HTR-8/SVneo (cell line): ENCODE data around the gene BIN1.

Source experiments
- DNase-seq: peaks from one replicate; pipeline ENCODE4 v3.0.0; 2011; ENCODE audit warnings: low spot score, mixed read lengths; ENCODE audit not compliant: insufficient read length
- FAIRE-seq: peaks from 2 replicates; lab custom pipeline; 2011; peaks lifted over from hg19 to GRCh38; lab: Jason Lieb, UNC

BIN1 gene, protein sequence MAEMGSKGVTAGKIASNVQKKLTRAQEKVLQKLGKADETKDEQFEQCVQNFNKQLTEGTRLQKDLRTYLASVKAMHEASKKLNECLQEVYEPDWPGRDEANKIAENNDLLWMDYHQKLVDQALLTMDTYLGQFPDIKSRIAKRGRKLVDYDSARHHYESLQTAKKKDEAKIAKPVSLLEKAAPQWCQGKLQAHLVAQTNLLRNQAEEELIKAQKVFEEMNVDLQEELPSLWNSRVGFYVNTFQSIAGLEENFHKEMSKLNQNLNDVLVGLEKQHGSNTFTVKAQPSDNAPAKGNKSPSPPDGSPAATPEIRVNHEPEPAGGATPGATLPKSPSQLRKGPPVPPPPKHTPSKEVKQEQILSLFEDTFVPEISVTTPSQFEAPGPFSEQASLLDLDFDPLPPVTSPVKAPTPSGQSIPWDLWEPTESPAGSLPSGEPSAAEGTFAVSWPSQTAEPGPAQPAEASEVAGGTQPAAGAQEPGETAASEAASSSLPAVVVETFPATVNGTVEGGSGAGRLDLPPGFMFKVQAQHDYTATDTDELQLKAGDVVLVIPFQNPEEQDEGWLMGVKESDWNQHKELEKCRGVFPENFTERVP

DNA sequence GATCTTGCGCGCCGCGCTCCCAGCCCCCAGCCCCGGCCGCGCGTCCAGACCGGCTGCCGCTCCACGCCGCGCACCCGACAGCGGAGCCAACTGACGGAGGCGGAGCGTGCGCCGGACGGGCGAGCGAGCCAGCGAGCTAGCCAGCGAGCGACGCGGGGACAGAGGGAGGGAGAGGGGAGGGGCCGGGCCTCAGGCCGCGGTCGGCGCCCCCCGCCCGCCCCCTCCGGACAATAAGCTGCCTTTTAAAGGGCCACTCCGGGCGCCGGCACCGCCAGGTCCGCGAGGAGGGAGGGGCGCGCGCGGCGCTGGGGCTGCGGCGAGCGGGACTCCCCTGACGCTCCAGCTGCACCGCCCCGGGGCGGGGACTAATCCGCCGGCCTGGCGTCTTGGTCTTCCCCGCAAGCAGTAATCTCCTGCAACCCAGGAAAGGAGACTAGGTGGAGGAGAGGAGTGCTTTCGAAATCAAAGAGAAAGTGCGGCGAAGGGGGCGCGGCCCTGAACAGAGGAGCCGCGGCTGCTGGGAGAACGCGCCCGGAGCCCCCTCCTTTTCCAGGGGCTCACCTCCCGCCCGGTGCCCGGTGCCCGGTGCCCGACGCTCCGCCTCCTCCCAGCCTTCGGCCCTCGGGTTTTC is at the start of gene BIN1:
Gene BIN1 (minus strand): TSS at position 164 of the 631 bp plus-strand sequence. CDS start 211 bp downstream, outside the sequence.
- FAIRE-seq (peak; percentile 92), DNase-seq (peak; percentile 95)

DNA sequence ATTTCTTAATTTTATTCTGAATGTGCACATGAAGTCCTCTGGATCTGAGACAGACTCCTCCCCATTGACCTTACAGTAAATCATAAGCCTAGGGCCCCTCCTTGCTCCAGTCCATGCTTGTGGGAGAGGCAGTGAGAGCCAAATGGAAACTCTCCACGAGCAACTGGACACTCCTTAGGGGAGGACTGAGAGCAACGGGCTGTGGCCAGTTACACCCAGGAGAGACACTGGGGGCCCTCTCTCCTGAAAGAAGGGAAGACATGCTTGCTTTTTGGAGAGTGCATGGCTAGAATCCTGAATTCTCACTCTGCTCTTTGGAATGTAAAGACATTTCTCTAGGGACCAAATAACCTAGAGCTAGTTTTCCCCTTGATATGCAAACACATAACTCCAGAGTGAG is 49.0 kb upstream of the BIN1 start:
- peak; percentile 50 for DNase-seq
- no peak for FAIRE-seq

DNA sequence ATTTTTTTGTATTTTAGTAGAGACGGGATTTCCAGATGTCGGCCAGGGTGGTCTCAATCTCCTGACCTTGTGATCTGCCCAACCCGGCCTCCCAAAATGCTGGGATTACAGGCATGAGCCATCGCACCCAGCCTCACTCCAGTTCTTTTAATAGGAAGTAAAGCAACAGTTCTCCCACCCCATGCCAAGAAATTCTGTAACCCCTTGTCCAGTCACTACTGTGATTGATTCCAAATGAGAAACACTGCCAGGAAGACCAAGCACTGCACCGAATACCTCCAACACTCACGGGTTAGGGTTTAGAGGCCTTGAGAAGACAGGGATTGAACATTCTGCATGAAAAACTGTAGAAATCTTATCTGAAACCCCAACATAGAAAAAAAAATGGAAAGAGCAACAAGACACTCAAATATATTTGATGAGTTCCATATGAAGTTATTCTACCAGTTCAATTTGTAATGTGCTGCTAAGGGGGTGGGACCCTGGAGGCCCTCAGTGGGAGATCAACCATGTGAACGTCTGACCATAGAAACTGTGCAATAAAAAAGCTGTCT is 48.2 kb upstream of the BIN1 start:
- DNase-seq (no peak), FAIRE-seq (no peak)

DNA sequence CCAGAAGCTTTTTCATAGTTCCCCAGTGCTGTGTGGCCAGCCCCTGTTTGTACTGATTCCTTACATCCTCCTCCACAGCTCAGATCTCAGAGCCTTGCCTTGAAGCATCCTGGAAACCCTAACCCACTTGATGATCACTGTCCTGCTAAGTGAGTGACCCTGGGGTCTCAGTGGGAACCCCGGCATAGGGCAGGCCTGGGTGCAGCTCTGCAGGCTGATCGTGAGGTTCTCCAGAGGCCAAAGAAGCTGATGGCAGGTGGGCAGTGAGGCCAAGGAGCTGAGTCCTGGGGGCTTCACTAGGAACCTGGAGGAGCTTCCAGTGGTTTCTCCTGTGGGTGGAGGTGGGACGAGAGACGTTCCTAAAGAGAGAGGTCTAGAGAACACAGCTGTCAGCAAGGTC is 47.4 kb upstream of the BIN1 start:
- no peak for DNase-seq

DNA sequence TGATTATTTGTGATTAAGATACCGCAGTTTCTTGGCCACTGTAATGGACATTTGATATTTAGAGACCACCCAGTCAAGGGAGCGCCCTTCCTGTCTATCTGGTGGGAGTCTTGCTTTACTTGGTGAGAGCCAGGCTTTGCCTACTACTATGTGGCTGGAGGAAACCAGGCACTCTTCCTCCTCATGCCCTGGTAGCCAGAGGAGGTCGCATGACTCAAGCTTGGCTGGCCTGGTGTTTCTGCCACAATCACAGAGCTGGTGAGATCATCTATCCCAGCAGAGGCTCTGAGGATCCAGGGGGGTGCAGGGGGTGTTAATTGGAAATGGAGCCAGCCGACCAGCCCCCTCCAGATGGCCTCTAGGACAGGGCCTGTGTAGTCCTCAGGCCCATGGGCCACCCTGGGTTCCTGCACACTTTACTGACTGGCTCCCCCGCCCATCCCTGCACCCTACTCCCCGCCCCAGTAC is 46.8 kb upstream of the BIN1 start:
- DNase-seq, result peak; percentile 74
- peak; percentile 79 for FAIRE-seq

More for the DNA sequence above, 47.4 kb upstream of the BIN1 start:
- no peak for FAIRE-seq

DNA sequence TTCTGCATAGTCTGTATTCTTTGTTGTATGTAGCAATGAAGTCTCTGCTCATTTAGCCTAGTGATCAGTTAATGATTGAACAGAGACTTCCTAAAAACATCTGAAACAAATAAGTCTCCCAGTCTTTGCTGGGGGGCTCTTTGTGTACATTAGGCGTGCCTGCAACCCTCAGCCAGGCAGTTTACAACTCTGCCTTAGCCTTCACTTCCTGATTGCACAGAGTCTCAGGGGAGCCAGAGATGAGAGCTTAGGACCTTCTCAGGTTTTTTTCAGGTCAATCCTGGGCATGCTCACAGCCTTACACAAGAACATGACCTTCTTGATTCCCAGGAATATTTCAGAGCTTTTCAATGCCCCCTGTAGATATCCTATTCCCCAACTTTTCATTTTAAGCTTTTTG is 44.0 kb upstream of the BIN1 start:
- no peak for FAIRE-seq
- no peak for DNase-seq

DNA sequence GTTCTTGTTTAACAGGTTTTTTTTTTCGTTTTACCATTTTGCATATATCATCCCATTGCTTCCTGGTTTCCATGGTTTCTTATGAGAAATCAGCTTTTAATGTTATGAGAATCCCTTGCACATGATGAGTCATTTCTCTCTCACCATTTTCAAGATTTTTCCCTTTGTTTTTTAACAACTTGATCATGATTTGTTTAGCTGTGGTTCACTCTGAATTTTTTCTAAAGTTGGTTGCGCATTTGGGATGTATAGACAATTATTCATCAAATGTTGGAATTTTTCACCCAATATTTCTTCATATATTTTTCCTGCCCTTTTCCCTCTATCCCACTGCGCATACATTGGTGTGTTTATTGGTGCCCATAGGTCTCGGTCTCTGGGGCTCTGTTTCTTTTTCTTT is 42.4 kb upstream of the BIN1 start:
- FAIRE-seq (no peak), DNase-seq (peak; percentile 53)

DNA sequence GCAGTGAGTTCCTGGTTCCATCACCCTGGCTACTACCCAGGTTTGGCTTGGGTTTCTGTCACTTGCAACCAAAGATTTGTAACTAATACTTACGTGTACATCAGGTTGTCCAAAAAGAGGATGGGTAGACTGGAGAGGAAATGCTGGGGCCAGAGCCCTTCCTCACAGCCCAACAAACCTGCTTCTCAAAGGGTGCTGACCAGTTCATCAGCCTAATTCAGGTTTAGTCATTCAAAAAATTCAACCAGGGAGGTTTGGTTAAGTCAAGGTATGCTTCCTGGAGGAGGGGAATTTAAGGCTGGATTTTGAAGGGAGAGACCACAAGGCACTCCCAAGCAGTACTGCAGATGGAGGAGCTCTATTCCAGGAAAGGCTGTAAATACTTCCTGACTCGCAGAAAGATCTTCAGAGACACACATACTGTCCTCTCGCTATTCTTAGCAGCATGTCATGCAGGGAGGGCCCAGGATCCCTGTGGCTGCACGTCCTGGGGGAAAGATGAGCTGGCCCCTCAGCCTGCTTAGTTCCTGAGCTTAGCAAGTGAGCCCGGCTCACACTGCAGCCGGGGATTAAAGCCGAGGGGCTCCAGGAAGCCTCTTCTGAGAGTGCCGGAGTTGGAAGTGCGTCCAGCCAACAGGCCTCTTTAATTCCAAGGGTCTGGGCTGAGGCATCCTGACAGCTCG is 40.0 kb upstream of the BIN1 start:
- FAIRE-seq (no peak), DNase-seq (no peak)

DNA sequence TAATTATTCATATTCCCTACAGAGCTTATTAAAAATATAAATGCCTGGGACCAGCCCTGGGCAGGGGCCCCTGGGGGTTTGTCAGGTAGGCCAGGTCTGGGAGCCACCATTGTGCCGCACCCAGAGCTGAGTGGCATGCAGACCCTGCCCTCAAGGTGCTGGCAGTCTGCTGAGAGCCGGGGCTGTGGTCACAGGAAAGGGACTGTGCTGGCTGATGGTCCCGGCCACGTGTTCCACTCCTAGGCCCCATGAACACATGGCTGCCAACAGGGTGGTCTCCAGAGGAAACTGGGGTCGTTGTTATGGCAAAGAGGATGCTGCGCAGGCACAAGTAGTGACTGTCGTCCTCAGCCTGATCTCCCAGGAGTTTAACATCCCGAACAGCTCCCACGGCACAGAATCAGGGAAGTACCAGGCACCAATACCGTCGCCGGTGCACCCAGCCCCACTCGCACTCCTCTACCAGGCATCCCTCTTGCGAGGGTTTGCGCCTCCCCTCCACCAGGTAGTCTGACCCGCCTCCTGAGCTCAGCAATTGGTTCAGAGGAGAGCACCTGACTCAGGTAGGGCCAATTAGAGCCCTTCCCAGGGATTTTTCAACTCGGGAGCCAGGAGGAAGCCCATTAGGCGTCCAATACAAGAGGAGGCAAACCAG is 39.2 kb upstream of the BIN1 start:
- no peak for FAIRE-seq
- DNase-seq, result no peak

DNA sequence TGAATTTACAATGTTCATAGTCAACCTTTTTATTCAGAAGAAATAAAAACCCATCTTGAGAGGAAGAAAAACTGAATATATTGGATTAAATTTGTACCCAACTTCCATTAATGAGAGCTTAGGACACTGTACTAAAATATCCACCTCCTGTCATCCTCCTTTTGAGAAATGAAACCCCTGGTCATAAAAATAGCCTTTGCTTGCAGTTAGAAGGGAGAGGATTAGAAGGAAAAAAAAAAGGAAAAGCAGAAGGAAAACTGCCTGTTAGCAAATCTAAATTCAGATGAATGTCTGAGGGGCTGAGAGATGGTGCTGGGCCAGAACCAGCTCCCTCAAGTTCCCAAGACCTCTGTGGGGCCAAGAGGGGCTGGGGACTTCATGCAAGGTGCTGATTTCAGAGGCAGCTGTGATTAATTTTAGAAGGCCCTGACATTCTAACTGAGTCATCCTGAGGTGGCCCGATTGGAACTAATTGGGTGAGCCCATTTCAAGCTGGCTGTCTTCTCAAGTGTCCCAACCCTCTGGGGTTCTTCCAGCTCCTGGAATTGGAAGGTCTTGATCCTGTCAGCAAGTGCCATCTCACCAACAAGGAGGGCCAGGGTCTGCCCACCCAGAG is 38.4 kb upstream of the BIN1 start:
- FAIRE-seq, result no peak

DNA sequence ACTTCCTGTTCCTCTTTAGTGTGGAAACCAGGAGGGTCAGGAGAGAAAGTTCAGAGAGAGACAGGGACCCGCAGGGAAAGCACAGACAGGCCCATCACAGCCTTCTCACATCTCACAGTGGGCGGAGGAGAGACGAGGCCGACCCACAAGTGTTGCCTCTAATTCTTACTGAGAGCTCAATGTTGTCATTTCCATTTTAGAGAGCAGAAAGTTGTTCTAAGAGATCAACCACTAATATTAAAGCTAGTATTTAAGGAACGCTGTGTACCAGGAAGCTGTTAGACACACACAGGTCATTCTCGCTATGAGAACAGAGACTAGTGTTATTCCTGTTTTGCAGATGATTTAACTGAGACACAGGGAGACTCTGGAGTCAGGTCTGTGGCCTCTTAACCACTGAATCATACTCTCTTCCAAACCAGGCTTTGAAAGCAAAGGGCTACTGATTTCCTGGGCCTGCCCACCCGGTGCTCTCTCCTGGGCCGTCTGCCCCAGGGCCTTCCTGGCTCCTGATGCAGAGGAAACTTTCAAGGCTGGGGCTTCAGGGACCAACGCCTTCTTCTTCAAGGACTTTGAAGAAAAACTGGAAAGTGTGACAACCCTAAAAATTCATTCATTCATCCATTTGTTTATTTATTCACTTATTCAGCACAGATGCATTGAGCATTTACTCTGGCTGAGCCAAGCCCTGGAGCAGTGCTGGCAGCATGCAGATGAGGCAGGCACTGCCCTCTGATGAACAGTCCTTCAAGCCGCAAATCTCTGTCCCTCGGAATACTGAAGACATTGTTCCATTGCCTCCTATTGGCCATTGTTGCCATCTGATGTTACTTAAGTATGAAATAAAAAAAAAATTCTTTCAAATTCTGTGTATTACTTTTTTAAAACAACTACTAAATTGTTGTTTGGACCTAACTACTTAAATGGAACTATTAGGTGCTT is 37.2 kb upstream of the BIN1 start:
- DNase-seq (no peak), FAIRE-seq (no peak)

More for the DNA sequence above, 38.4 kb upstream of the BIN1 start:
- DNase-seq, result no peak

DNA sequence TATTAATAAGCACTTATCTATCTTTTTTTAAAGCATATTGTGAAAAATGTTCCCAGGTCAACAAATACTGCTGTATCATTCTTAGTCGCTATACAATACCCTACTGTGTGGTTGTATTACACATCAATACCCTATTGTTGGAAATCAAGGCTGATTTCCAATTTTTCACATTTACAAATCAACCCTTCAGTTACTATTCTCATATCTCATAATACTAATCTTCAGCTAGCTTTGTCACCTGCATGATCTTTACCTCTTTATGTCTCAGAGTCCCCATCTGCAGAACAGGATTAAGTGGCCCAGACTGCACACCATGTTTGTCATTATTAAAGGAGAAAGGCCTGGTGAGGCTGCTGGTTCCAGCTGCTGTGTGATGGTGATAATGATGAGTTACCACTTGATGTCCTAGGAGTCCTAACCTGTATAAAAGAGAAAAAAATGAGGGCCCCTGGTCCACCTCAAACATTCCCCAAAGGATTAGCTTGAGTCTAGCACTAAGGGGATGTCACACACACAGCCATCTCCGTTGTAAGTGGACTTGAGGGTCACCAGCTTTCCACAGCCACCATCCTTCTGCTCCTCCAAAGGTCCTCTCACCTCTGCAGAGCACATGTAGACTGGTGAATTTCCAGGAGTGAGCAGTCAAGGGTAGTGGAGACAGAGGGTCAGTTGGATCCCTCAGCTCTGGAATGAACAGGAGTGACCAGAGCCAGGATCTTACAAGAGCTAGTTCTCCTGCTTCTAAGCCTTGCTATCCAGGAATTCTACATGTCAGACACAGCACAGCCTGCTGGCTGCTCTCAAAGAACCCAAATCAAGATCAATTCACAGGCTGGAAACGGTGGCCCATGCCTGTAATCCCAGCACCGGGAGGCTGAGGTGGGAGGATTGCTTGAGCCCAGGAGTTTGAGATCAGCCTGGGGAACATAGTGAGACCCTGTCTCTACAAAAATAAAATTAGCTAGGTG is 36.0 kb upstream of the BIN1 start:
- DNase-seq (no peak), FAIRE-seq (no peak)

DNA sequence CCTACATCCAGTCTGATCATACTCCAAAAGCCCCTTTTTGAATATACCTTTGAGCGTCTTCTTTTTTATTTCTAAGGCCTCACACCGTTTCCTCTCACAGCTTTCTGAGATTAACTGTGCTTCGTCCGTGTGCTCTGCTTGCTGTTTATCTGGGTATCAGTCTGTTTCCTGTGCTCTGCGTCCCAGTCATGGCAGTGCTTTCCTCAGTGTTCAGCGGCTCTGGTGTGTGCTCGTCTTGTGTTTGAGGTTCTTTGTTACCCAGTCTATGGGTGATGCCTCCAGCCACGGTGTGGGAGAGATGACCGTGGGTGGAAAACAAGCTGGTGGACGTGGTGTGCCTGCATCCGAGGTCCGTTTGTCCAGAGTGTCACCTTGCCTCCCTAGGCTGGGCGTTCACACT is 33.6 kb upstream of the BIN1 start:
- no peak for DNase-seq
- peak; percentile 26 for FAIRE-seq

DNA sequence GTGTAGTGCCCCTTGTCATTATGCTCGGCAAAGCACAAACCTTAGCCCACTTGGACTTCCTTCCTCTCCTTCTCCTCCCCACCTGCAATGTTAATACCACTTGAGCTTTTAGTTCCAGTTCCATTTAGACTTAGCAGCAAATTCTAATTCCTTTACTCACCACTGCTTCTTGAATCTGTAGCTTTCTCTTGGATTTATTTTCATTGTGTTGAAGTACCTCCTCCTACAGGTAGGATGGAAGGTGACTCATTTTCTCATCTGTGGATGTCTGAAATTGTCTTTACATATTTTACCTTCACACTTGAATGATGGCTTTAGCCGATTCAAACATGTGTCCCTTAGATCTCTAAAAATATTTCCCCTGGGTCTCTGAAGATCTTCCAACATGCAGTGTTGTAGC is 32.8 kb upstream of the BIN1 start:
- FAIRE-seq (no peak), DNase-seq (no peak)

DNA sequence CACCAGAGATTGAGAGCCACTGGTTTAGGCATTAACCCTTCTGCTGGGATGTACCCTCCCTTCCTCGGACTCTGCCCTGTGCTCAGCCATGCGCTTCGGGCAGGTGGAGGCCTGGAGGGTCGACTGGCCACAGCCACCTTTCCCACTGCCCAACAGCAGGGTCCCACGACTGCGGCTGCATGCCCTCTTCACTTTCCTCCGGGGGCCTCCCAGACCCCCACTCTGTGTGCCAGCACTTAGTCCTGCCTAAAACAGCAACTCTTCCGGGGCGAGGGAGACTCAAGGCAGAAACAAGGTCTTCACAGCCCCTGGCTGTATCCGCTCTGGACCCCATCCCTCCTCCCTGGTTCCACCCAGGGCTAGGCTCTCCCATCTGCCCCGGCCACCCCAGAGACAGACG is 31.3 kb upstream of the BIN1 start:
- no peak for FAIRE-seq
- no peak for DNase-seq

DNA sequence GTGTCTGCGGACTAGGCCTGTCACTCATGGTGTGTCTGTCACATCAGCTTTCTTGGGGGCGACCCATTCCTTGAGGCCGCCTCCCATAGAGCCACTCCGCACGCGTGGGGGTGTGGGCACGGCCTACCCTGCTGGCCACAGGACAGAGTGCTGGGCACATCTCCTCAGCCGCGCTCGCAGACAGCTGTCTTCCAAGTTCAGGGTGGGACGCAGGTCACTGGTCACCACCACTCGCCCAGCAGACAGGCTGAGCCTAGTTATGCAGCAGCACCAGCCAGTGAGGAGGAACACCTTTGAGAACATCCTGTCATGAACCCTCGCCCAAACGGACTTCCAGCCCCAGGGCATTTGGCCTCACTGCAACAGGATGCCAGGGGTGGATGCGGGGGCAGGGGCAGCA is 30.8 kb upstream of the BIN1 start:
- no peak for FAIRE-seq
- no peak for DNase-seq

DNA sequence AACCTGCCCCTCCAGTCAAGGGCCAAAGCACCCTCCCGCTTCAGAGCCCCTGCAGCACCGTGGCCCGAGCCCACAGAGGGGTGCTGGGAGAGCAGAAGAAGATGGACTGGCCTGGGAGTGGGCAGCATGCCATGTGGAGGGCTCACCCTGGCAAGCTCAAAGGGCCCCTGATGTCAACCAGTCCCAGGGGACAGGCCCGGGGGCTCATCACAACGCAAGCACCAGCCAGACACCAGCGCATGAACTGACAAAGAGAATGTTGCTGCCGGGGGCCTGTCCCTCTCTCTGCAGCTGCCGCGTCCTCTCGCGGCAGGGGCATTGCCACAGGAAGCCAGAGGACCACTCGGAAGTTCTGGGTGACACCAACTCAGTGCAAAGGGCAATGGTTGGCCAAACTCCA is 30.3 kb upstream of the BIN1 start:
- DNase-seq, result no peak
- FAIRE-seq, result no peak
